ENCODE results near the gene SLC44A5.

SLC44A5 gene

DNA sequence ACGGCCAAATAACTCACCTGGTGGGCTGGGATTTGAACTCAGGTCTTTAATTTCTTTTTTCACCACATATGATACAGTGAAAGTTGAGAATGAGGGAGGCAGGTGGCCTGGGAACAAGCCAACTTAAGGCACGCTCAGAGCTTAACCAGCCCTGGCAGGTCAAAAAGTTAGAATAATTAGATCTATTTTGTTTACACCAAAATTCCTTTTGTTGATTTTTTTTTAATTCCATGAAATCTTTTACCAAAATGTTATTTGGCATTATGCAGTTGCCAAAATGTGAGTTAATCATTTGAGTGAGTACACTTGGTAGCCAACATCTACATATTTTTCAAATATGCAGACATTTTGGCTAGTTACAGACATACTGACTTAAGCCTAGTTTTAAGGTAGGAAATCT, 439.9 kb downstream of the SLC44A5 start:
- DNase-seq: no peak

DNA sequence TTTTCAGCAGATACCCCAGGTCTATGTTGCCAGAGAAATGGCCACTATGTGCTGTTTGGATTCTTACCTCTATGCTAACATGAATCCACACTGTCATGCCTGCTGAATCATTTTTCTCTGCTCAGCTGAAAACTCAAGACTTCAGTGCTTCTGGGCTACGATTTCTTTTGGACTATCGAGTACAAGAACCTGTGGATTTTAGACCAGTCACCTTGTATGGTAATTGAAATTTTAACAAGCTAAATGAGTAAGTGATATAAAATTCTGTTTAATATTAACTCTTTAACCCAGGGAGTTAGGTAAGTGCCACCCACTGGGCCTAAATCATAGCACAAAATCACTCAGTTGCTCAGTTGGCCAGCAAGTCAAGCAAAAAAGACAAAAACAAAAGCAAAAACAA, 440.9 kb downstream of the SLC44A5 start:
- no peak for DNase-seq

DNA sequence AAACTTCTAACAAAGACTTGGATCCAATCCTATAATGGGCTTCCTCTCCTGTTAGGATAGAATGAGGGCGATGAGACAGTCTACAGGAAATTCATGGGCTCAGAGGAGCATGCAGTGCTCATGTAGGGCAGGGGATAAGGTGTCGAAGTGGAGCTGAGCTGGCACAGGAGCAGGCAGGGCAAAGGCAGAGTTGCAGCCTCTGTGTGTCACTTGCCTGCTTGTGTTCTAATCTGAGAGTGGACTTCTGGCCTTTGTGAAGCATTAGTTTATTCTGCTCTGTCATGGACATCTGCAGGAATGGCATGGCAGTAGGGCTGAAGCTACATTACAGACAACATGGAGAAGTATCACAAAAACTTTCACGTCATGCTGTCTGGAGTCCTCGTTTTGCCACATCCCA, 444.1 kb downstream of the SLC44A5 start:
- no peak for DNase-seq

DNA sequence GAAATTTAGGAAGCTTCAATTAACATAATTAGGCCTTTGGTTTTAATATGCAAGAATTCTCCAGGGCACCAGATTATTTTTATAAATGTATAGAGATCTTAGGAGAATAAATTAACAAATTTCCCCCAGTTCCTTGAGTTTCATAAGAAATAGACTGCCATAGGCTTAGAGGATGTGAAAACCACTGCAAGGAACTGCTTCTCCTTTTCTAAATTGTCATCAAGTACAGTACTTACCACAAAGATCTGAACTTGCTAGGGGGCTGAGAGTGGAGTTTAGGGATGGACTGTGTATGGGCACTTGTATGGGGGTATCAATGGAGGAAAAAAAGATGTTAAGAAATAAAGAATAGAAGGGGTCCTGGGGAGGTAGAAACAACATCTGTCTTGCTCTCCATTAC, 445.6 kb downstream of the SLC44A5 start:
- no peak for DNase-seq

DNA sequence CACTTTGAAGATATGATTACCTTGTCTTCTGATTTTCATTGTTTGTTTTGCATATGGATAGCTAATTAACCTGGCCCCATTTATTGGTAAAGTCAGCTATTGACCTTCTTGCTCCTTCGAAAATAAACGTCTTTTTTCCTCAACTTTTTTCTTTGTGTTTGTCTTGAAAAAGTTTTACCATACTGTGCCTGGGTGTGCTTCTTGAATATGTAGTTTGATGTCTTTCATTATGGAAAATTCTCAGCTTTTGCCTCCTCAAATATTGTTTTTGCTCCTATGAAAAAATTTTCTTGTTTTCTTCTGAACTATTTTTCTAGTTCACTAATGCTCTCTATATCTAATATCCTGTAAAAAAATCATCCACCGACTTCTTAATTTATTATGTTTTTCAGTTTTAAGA, 451.8 kb downstream of the SLC44A5 start:
- DNase-seq: no peak
